ENCODE data around the gene TRIM8.

DNA sequence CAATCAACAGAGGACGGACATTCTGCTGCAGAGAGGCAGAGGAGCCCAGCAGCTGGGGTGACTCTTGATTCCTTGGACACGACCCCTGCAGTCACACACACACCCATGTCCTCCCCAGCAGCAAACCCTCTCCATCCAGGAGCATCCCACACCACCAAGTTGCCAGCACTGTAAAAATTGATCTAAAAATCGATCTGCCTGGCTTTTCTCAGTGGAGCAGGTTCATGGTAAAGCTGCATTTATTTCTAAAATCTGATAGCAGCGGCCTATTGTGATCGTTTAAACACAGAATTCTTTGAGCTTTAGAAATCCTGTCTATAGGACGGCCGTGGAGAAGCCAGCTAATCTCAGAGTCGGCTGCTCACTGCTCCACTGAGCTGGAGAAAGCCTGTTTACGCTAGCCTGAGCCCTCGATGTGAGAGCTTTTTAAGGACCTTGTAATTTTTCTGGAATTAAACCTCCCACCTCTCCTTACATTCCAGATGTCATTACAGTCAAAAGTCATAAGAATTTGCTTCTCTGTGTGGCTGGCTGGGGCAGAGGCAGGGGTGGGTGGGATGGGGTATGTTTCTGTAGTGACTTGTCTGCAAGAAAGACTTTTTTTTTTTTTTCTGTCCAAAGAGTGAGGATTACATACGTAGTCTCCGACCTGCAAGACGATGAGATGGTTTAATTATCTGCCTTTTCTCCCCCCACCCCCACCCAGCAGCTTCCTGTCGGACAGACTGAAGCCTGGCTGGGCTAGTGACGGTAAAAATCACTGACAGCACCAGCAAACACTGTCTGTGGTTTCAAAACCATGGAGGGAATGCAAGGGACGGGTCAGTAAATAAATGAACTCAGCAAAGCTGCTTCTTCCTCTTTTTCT, 31.6 kb downstream of the TRIM8 start:
- TF ChIP-seq, protein P1, sequence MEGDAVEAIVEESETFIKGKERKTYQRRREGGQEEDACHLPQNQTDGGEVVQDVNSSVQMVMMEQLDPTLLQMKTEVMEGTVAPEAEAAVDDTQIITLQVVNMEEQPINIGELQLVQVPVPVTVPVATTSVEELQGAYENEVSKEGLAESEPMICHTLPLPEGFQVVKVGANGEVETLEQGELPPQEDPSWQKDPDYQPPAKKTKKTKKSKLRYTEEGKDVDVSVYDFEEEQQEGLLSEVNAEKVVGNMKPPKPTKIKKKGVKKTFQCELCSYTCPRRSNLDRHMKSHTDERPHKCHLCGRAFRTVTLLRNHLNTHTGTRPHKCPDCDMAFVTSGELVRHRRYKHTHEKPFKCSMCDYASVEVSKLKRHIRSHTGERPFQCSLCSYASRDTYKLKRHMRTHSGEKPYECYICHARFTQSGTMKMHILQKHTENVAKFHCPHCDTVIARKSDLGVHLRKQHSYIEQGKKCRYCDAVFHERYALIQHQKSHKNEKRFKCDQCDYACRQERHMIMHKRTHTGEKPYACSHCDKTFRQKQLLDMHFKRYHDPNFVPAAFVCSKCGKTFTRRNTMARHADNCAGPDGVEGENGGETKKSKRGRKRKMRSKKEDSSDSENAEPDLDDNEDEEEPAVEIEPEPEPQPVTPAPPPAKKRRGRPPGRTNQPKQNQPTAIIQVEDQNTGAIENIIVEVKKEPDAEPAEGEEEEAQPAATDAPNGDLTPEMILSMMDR (IDR thresholded peaks at IDR 0.05) = no peak
- no peak for TF ChIP-seq POLR2A (IDR thresholded peaks at IDR 0.05)
